IMR-90 (cell line): Measurements from ENCODE around the gene SH2D4B. TPM values are rescaled to one million over a fixed set of nuclear protein-coding genes. Genes with fewer than 3 reads are reported as not detected.

Experiments used
- ATAC-seq: fragments of 200-7000 bp; cut with Tn5 transposase; 2 replicates; pipeline ENCODE4 v1.9.1; 2020; ENCODE audit warnings: low read depth, mild to moderate bottlenecking, moderate library complexity
- BruUV-seq: library from RNA; stranded (reverse); fragments of 400-500 nt; replicated peaks from 2 replicates; lab custom pipeline; 2021; lab: Mats Ljungman, UMichigan
- CTCF ChIA-PET: fragments of 300-600 bp; formaldehyde crosslinking; extraction: SDS; loops from one replicate; lab custom pipeline; 2021; ENCODE audit warnings: antibody characterized with exemption; lab: Yijun Ruan, JAX
- POLR2A ChIA-PET: fragments of 300-600 bp; sonication (Branson Sonifier 250); formaldehyde crosslinking; loops from one replicate; lab custom pipeline; 2022; ENCODE audit warnings: antibody characterized with exemption; ENCODE audit not compliant: unreplicated experiment; lab: Charles Lee
- DNase-seq: peaks from one replicate; pipeline ENCODE4 v3.0.0; 2013
- H2AFZ ChIP-seq: replicated peaks from 2 replicates; pipeline ENCODE3; 2013; ENCODE audit warnings: low read length, mild to moderate bottlenecking; ENCODE audit not compliant: poor library complexity
- H2AK5ac ChIP-seq: 2 replicates; pipeline ENCODE4 v1.6.1; 2013; ENCODE audit warnings: low read depth, low read length, inconsistent platforms
- H2AK9ac ChIP-seq: replicated peaks from 2 replicates; pipeline ENCODE3; 2013; ENCODE audit warnings: mild to moderate bottlenecking, low read depth, low read length, moderate library complexity; ENCODE audit not compliant: poor library complexity
- H2BK120ac ChIP-seq: 2 replicates; pipeline ENCODE4 v1.6.1; 2013; ENCODE audit warnings: low read depth, low read length, inconsistent platforms
- H2BK15ac ChIP-seq: 3 replicates; pipeline ENCODE4 v1.6.1; 2013; ENCODE audit warnings: low read depth, low read length, inconsistent platforms
- H2BK20ac ChIP-seq: 2 replicates; pipeline ENCODE4 v1.6.1; 2013; ENCODE audit warnings: low read depth, mild to moderate bottlenecking, inconsistent platforms, low read length, moderate library complexity
- H2BK5ac ChIP-seq: 2 replicates; pipeline ENCODE4 v1.6.1; 2013; ENCODE audit warnings: mild to moderate bottlenecking, low read depth, low read length, inconsistent platforms; ENCODE audit not compliant: poor library complexity, severe bottlenecking
- H3K14ac ChIP-seq: replicated peaks from 2 replicates; pipeline ENCODE4 v1.6.1; 2013; ENCODE audit warnings: low read depth, low read length, inconsistent platforms
- H3K18ac ChIP-seq: 2 replicates; pipeline ENCODE4 v1.6.1; 2013; ENCODE audit warnings: low read depth, low read length, control low read depth
- H3K23ac ChIP-seq: 2 replicates; pipeline ENCODE4 v1.6.1; 2013; ENCODE audit warnings: low read depth, low read length, inconsistent platforms
- H3K27ac ChIP-seq: 2 replicates; pipeline ENCODE4 v1.5.1; 2013; ENCODE audit warnings: mild to moderate bottlenecking, control low read depth, low read length; ENCODE audit not compliant: insufficient read depth
- H3K27me3 ChIP-seq: 2 replicates; pipeline ENCODE4 v1.6.1; 2013; ENCODE audit warnings: low read length; ENCODE audit not compliant: control insufficient read depth, insufficient read depth
- H3K36me3 ChIP-seq: 2 replicates; pipeline ENCODE4 v1.6.1; 2013; ENCODE audit warnings: low read length, mixed read lengths; ENCODE audit not compliant: control insufficient read depth, insufficient read depth
- H3K4ac ChIP-seq: 2 replicates; pipeline ENCODE4 v1.6.1; 2013; ENCODE audit warnings: low read depth, low read length, inconsistent platforms
- H3K4me1 ChIP-seq: 2 replicates; pipeline ENCODE4 v1.6.1; 2013; ENCODE audit warnings: low read length, mixed read lengths; ENCODE audit not compliant: control insufficient read depth, insufficient read depth
- H3K4me2 ChIP-seq: 2 replicates; pipeline ENCODE4 v1.6.1; 2013; ENCODE audit warnings: low read depth, mild to moderate bottlenecking, control low read depth, low read length, moderate library complexity
- H3K4me3 ChIP-seq: 2 replicates; pipeline ENCODE4 v1.5.1; 2013; ENCODE audit warnings: low read depth, mild to moderate bottlenecking, control low read depth, low read length, moderate library complexity; ENCODE audit not compliant: insufficient read depth
- H3K56ac ChIP-seq: 2 replicates; pipeline ENCODE4 v1.6.1; 2013; ENCODE audit warnings: low read length, inconsistent platforms; ENCODE audit not compliant: insufficient read depth; ENCODE audit errors: extremely low read depth
- H3K79me1 ChIP-seq, 2 experiments: 2 replicates each; pipeline ENCODE4 v1.6.1; 2013; ENCODE audit warnings: low read length in 2 of 2, inconsistent platforms in 1 of 2, low read depth in 1 of 2
- H3K9ac ChIP-seq: 2 replicates; pipeline ENCODE4 v1.6.1; 2013; ENCODE audit warnings: low read depth, low read length, control low read depth
- H3K9me1 ChIP-seq: 2 replicates; pipeline ENCODE4 v1.6.1; 2013; ENCODE audit warnings: low read length, inconsistent platforms; ENCODE audit not compliant: insufficient read depth
- H3K9me3 ChIP-seq: 2 replicates; pipeline ENCODE4 v1.6.1; 2013; ENCODE audit warnings: low read length; ENCODE audit not compliant: control insufficient read depth, insufficient read depth
- H4K20me1 ChIP-seq: 2 replicates; pipeline ENCODE4 v1.6.1; 2013; ENCODE audit warnings: low read length, inconsistent platforms; ENCODE audit not compliant: insufficient read depth
- H4K5ac ChIP-seq: 2 replicates; pipeline ENCODE4 v1.6.1; 2013; ENCODE audit warnings: mild to moderate bottlenecking, low read depth, low read length, control low read depth
- H4K8ac ChIP-seq, 2 experiments: 2 replicates each; pipeline ENCODE4 v1.6.1; 2013; ENCODE audit warnings: low read depth in 2 of 2, low read length in 2 of 2, control low read depth in 1 of 2, inconsistent platforms in 1 of 2
- H4K91ac ChIP-seq: 2 replicates; pipeline ENCODE4 v1.6.1; 2013; ENCODE audit warnings: low read depth, low read length, inconsistent platforms; ENCODE audit not compliant: insufficient read depth
- BHLHE40 ChIP-seq: fragments of 150-350 bp; IDR thresholded peaks from 2 replicates; pipeline ENCODE4 v1.6.1; 2016; ENCODE audit warnings: mild to moderate bottlenecking, low read depth, low read length
- CHD1 ChIP-seq: IDR thresholded peaks from 2 replicates; pipeline ENCODE4 v1.6.1; 2012; ENCODE audit warnings: low read depth, low read length, improper control_type of control experiment
- FOS ChIP-seq: fragments of 150-350 bp; IDR thresholded peaks from 2 replicates; pipeline ENCODE4 v1.6.1; 2016; ENCODE audit warnings: low read depth, low read length
- MAFK ChIP-seq: IDR thresholded peaks from 2 replicates; pipeline ENCODE4 v1.6.1; 2012; ENCODE audit warnings: low read depth, low read length, improper control_type of control experiment
- MAZ ChIP-seq: IDR thresholded peaks from 2 replicates; pipeline ENCODE4 v1.6.1; 2012; ENCODE audit warnings: low read depth, mild to moderate bottlenecking, low read length, improper control_type of control experiment, moderate library complexity, borderline replicate concordance
- MXI1 ChIP-seq: IDR thresholded peaks from 2 replicates; pipeline ENCODE4 v1.6.1; 2012; ENCODE audit warnings: low read depth, mild to moderate bottlenecking, low read length, moderate library complexity, borderline replicate concordance
- NFE2L2 ChIP-seq: fragments of 150-350 bp; IDR thresholded peaks from 2 replicates; pipeline ENCODE4 v1.6.1; 2016; ENCODE audit warnings: low read depth, mild to moderate bottlenecking, low read length
- POLR2A ChIP-seq: IDR thresholded peaks from 2 replicates; pipeline ENCODE4 v1.6.1; 2012; ENCODE audit warnings: mild to moderate bottlenecking, low read depth, low read length
- RAD21 ChIP-seq: IDR thresholded peaks from 2 replicates; pipeline ENCODE4 v1.6.1; 2012; ENCODE audit warnings: low read length, improper control_type of control experiment
- RCOR1 ChIP-seq: IDR thresholded peaks from 2 replicates; pipeline ENCODE4 v1.6.1; 2012; ENCODE audit warnings: mild to moderate bottlenecking, low read length, improper control_type of control experiment; ENCODE audit not compliant: insufficient replicate concordance
- RFX5 ChIP-seq: IDR thresholded peaks from 2 replicates; pipeline ENCODE4 v1.8.0; 2012; ENCODE audit warnings: low read depth, mild to moderate bottlenecking, low read length, moderate library complexity
- SMC3 ChIP-seq: fragments of 150-350 bp; IDR thresholded peaks from 2 replicates; pipeline ENCODE4 v1.6.1; 2016; ENCODE audit warnings: low read depth, mild to moderate bottlenecking, antibody characterized with exemption, low read length, moderate library complexity
- WGBS, 2 experiments: methylation state at CpG; one replicate each; pipeline versions ENCODE4 v1.1.5 to v1.1.7; 2013; ENCODE audit warnings: missing lambda C conversion rate in 2 of 2; ENCODE audit not compliant: insufficient read length in 1 of 2; ENCODE audit errors: extremely low coverage in 2 of 2; 5-methylcytosine and 5-hydroxymethylcytosine counted together
- dilution Hi-C: fragments of 300-500 bp; cut with HindIII; formaldehyde crosslinking; loops from one replicate; pipeline ENCODE4 v1.14.3; 2018; ENCODE audit warnings: low sequenced_read_pairs; ENCODE audit not compliant: unreplicated experiment
- in situ Hi-C: fragments of 300-500 bp; cut with MboI; formaldehyde crosslinking; loops from 3 replicates; pipeline ENCODE4 v1.14.3; 2019; ENCODE audit warnings: low sequenced_read_pairs, inconsistent platforms, mixed read lengths
- intact Hi-C: fragments of 100-400 bp; cut with micrococcal nuclease; formaldehyde crosslinking; loops from 2 replicates; pipeline ENCODE4 v1.10.0; 2022
- polyA plus RNA-seq, 3 experiments: library from polyadenylated mRNA; depleted of rRNA; stranded (reverse); fragments of >200 nt; gene quantifications; 2 replicates each; pipeline ENCODE4 v1.2.3, GENCODE V29; 2012; ENCODE audit warnings: low replicate concordance in 1 of 3
- total RNA-seq: library from RNA; depleted of rRNA; stranded (reverse); fragments of >200 nt; gene quantifications from 2 replicates; pipeline ENCODE4 v1.2.3, GENCODE V29; 2012
- TF ChIP-seq, protein P1 (sequence below): conservative IDR thresholded peaks from 2 replicates; pipeline ENCODE4 v1.5.1; 2012; ENCODE audit warnings: mild to moderate bottlenecking, low read depth, low read length, improper control_type of control experiment
- TF ChIP-seq, protein P2 (sequence below): fragments of 150-350 bp; IDR thresholded peaks from 2 replicates; pipeline ENCODE4 v1.6.1; 2016; ENCODE audit warnings: low read depth, mild to moderate bottlenecking, low read length, moderate library complexity, borderline replicate concordance
- TF ChIP-seq, protein P3 (sequence below): fragments of 150-350 bp; IDR thresholded peaks from 2 replicates; pipeline ENCODE4 v1.6.1; 2017; ENCODE audit warnings: mild to moderate bottlenecking, antibody characterized with exemption, low read length, low read depth

Gene SH2D4B
- total and polyA plus RNA-seq, 2 of the 4 experiments (the other 2 are of a cell fraction): not detected

DNA sequence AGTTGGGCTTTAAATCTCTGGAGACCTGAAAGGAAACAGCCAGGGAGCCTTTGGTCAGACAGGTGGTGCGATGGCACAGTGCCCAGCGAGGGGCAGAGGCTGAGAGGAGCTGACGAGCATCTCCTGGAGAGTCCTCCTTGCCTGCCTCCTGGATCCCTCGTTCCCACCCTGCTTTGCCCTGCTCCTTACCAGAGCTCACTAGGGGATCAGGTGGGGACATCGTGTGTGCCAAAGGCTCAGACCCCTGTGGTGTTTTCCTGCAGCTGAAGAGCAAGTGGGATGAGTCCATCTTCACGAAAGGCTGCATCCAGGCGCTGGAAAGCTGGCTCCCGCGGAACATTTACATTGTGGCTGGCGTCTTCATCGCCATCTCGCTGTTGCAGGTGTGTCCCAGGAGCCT lies 21.8 kb upstream of the SH2D4B start:
- H3K56ac ChIP-seq: no peak overlapping the region
- intact Hi-C loops: no loop called here
- no peak overlapping the region for H4K5ac ChIP-seq
- no peak overlapping the region for H2AFZ ChIP-seq
- H3K9ac ChIP-seq: no peak overlapping the region
- no TSS peak for BruUV-seq
- no peak overlapping the region for H2BK15ac ChIP-seq
- H3K18ac ChIP-seq: no peak overlapping the region
- no peak overlapping the region for H3K4me3 ChIP-seq
- in situ Hi-C loops: no loop called here
- H2AK9ac ChIP-seq: no peak overlapping the region
- peaks cover 0 to 3% of the 10 kb centered on the region in 2 experiments; a peak in 2 of 4 replicates for H3K79me1 ChIP-seq
- H2AK5ac ChIP-seq: no peak overlapping the region
- ChIA-PET POLR2A (no interaction called here), CTCF (no interaction called here)
- WGBS, 2 experiments: 100% methylated on average over 7 of the region's 12 CpGs; no CpG with 5 or more reads in 1 of the 2 experiments
- no peak overlapping the region for H3K4me2 ChIP-seq
- TF ChIP-seq NFE2L2: no peak
- TF ChIP-seq MAFK: no peak
- TF ChIP-seq RCOR1: no peak
- TF ChIP-seq MXI1: no peak
- TF ChIP-seq FOS: no peak
- TF ChIP-seq, protein P1, sequence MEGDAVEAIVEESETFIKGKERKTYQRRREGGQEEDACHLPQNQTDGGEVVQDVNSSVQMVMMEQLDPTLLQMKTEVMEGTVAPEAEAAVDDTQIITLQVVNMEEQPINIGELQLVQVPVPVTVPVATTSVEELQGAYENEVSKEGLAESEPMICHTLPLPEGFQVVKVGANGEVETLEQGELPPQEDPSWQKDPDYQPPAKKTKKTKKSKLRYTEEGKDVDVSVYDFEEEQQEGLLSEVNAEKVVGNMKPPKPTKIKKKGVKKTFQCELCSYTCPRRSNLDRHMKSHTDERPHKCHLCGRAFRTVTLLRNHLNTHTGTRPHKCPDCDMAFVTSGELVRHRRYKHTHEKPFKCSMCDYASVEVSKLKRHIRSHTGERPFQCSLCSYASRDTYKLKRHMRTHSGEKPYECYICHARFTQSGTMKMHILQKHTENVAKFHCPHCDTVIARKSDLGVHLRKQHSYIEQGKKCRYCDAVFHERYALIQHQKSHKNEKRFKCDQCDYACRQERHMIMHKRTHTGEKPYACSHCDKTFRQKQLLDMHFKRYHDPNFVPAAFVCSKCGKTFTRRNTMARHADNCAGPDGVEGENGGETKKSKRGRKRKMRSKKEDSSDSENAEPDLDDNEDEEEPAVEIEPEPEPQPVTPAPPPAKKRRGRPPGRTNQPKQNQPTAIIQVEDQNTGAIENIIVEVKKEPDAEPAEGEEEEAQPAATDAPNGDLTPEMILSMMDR: no peak
- TF ChIP-seq RAD21: no peak
- TF ChIP-seq BHLHE40: no peak
- no peak for TF ChIP-seq POLR2A
- TF ChIP-seq, protein P2, sequence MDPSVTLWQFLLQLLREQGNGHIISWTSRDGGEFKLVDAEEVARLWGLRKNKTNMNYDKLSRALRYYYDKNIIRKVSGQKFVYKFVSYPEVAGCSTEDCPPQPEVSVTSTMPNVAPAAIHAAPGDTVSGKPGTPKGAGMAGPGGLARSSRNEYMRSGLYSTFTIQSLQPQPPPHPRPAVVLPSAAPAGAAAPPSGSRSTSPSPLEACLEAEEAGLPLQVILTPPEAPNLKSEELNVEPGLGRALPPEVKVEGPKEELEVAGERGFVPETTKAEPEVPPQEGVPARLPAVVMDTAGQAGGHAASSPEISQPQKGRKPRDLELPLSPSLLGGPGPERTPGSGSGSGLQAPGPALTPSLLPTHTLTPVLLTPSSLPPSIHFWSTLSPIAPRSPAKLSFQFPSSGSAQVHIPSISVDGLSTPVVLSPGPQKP: no peak
- TF ChIP-seq RFX5: no peak
- TF ChIP-seq SMC3: no peak
- TF ChIP-seq MAZ: no peak
- TF ChIP-seq CHD1: no peak
- TF ChIP-seq, protein P3, sequence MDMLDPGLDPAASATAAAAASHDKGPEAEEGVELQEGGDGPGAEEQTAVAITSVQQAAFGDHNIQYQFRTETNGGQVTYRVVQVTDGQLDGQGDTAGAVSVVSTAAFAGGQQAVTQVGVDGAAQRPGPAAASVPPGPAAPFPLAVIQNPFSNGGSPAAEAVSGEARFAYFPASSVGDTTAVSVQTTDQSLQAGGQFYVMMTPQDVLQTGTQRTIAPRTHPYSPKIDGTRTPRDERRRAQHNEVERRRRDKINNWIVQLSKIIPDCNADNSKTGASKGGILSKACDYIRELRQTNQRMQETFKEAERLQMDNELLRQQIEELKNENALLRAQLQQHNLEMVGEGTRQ: no peak
- no peaks in the 10 kb centered on the region; the same call in 1 of the 2 replicates for H3K9me1 ChIP-seq
- no peak overlapping the region for H3K23ac ChIP-seq
- ATAC-seq (no peak), DNase-seq (no peak)
- no peak overlapping the region for H3K27ac ChIP-seq
- no peak overlapping the region for H4K8ac ChIP-seq
- H3K36me3 ChIP-seq: peaks cover 60% of the 10 kb centered on the region
- H3K4ac ChIP-seq: no peak overlapping the region
- dilution Hi-C loops: no loop called here
- no peaks in the 10 kb centered on the region for H3K4me1 ChIP-seq
- H3K9me3 ChIP-seq: no peaks in the 10 kb centered on the region
- no peak overlapping the region for H4K91ac ChIP-seq
- no peak overlapping the region for H2BK5ac ChIP-seq
- no peaks in the 10 kb centered on the region for H4K20me1 ChIP-seq
- no peak overlapping the region for H2BK120ac ChIP-seq
- no peak overlapping the region for H3K14ac ChIP-seq
- H2BK20ac ChIP-seq: no peak overlapping the region
- H3K27me3 ChIP-seq: no peaks in the 10 kb centered on the region
